ENCODE results near the gene PYROXD2.

The PYROXD2 gene

DNA sequence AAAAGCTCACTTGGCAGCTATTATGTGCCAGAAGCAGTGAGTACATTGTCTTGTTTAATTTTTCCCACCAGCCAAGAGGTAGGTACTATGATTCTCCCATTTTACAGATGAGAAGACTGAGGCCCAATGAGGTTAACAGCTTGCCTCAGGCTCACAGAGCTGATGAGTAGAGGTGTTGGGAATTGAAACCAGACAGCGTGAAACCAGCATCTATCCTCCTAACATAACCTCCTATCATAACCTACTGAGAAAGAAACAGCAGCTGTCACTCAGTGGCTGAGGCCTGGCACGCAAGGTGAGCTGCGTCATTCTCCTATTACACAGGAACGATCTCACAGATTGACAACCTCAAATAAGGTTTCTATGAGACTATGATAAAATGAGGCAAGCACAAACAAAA, 6.2 kb downstream of the PYROXD2 start:
- peaks cover 49% of the 10 kb centered on the region for H3K4me1 ChIP-seq (ENCODE audit: low read length)
- H4K20me1 ChIP-seq (ENCODE audit: insufficient read depth, low read length) = no peaks in the 10 kb centered on the region
- H3K4me3 ChIP-seq (ENCODE audit: low read length) = no peak overlapping the region
- no peaks in the 10 kb centered on the region for H3K79me2 ChIP-seq (ENCODE audit: low read length)
- H3K36me3 ChIP-seq (replicated peaks; ENCODE audit: low read depth, low read length) = no peaks in the 10 kb centered on the region
- H3K27ac ChIP-seq (ENCODE audit: low read length) = no peak overlapping the region
- H3K4me2 ChIP-seq (ENCODE audit: low read length) = no peak overlapping the region; the same call in 1 of the 2 replicates
- TF ChIP-seq EZH2phosphoT487 (IDR thresholded peaks at IDR 0.05; ENCODE audit: low read depth) = no peak
- H2AFZ ChIP-seq (ENCODE audit: low read depth, low read length) = no peak overlapping the region
- H3K9ac ChIP-seq (ENCODE audit: low read length) = no peak overlapping the region
- no peaks in the 10 kb centered on the region for H3K9me3 ChIP-seq (ENCODE audit: insufficient read depth, low read length)
- no peaks in the 10 kb centered on the region for H3K27me3 ChIP-seq (ENCODE audit: low read depth, low read length)

DNA sequence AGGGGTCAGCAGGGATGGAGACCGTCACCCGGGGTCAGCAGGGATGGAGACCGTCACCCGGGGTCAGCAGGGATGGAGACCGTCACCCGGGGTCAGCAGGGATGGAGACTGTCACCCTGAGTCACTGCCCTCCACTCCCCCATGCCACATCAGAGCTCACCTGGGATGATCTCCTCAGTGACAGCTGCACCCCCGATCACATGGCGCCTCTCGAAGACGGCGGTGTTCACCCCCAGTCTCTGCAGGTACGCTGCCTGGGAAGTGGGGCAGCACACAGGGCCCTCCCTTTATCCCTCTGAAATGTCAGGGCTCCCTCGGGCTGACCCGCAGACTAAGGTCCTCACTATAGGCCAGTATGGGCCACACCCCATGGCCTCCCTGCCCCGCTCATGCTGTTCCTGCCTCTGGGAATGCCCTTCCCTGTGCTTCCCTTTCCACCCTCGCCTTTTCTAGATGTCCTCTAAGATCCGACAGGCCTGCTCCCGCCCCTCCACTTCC, 7.2 kb downstream of the PYROXD2 start:
- no peak overlapping the region for H2AFZ ChIP-seq (ENCODE audit: low read depth, low read length)
- no peaks in the 10 kb centered on the region for H3K79me2 ChIP-seq (ENCODE audit: low read length)
- H4K20me1 ChIP-seq (ENCODE audit: insufficient read depth, low read length) = no peaks in the 10 kb centered on the region
- no peak overlapping the region for H3K27ac ChIP-seq (ENCODE audit: low read length)
- no peaks in the 10 kb centered on the region for H3K9me3 ChIP-seq (ENCODE audit: insufficient read depth, low read length)
- no peaks in the 10 kb centered on the region for H3K36me3 ChIP-seq (replicated peaks; ENCODE audit: low read depth, low read length)
- no peak overlapping the region for H3K9ac ChIP-seq (ENCODE audit: low read length)
- H3K4me1 ChIP-seq (ENCODE audit: low read length) = peaks cover 59% of the 10 kb centered on the region
- no peak overlapping the region for H3K4me2 ChIP-seq (ENCODE audit: low read length)
- TF ChIP-seq CTCF (IDR thresholded peaks at IDR 0.05; ENCODE audit: low read depth, low read length) (no peak), EZH2phosphoT487 (IDR thresholded peaks at IDR 0.05; ENCODE audit: low read depth) (no peak)
- no peak overlapping the region for H3K4me3 ChIP-seq (ENCODE audit: low read length)
- no peaks in the 10 kb centered on the region for H3K27me3 ChIP-seq (ENCODE audit: low read depth, low read length)

GRCh38 chr10:98407017-98407743, 7.8 kb downstream of the PYROXD2 start:
- Histone ChIP-seq H3K9me3 (ENCODE audit: insufficient read depth, low read length) (no peaks in the 10 kb centered on the region), H3K36me3 (replicated peaks; ENCODE audit: low read depth, low read length) (no peaks in the 10 kb centered on the region), H3K4me2 (ENCODE audit: low read length) (no peak overlapping the region), H3K27ac (ENCODE audit: low read length) (no peak overlapping the region), H3K9ac (ENCODE audit: low read length) (no peak overlapping the region), H3K79me2 (ENCODE audit: low read length) (no peaks in the 10 kb centered on the region), H3K4me3 (ENCODE audit: low read length) (no peak overlapping the region), H4K20me1 (ENCODE audit: insufficient read depth, low read length) (no peaks in the 10 kb centered on the region), H3K27me3 (ENCODE audit: low read depth, low read length) (no peaks in the 10 kb centered on the region), H2AFZ (ENCODE audit: low read depth, low read length) (no peak overlapping the region), H3K4me1 (ENCODE audit: low read length) (peaks cover 63% of the 10 kb centered on the region)
- TF ChIP-seq CTCF (IDR thresholded peaks at IDR 0.05; ENCODE audit: low read depth, low read length) (no peak), EZH2phosphoT487 (IDR thresholded peaks at IDR 0.05; ENCODE audit: low read depth) (no peak)

- Histone ChIP-seq H3K27me3 (ENCODE audit: low read depth, low read length) (no peaks in the 10 kb centered on the region), H3K4me3 (ENCODE audit: low read length) (peak overlapping the region; percentile 72), H3K9me3 (ENCODE audit: insufficient read depth, low read length) (no peaks in the 10 kb centered on the region)
Measured at GRCh38 chr10:98405422-98405821, 9.6 kb downstream of the PYROXD2 start.

More at GRCh38 chr10:98405422-98405821, 9.6 kb downstream of the PYROXD2 start:
- H3K27ac ChIP-seq (ENCODE audit: low read length) = peak overlapping the region; percentile 99
- H3K79me2 ChIP-seq (ENCODE audit: low read length) = no peaks in the 10 kb centered on the region
- no peaks in the 10 kb centered on the region for H3K36me3 ChIP-seq (replicated peaks; ENCODE audit: low read depth, low read length)
- no peaks in the 10 kb centered on the region for H4K20me1 ChIP-seq (ENCODE audit: insufficient read depth, low read length)
- H3K4me2 ChIP-seq (ENCODE audit: low read length) = peak overlapping the region; percentile 84
- H3K4me1 ChIP-seq (ENCODE audit: low read length) = peaks cover 51% of the 10 kb centered on the region
- TF ChIP-seq CTCF (IDR thresholded peaks at IDR 0.05; ENCODE audit: low read depth, low read length) = no peak
- TF ChIP-seq EZH2phosphoT487 (IDR thresholded peaks at IDR 0.05; ENCODE audit: low read depth) = no peak
- H2AFZ ChIP-seq (ENCODE audit: low read depth, low read length) = no peak overlapping the region
- H3K9ac ChIP-seq (ENCODE audit: low read length) = peak overlapping the region; percentile 72
